ENCODE data around the gene STAT3.
"Not testable (repeated sequence)": the region's sequence is repeated elsewhere in the genome, so short reads cannot be mapped to it uniquely, and the experiment has no call there.

STAT3 gene

DNA sequence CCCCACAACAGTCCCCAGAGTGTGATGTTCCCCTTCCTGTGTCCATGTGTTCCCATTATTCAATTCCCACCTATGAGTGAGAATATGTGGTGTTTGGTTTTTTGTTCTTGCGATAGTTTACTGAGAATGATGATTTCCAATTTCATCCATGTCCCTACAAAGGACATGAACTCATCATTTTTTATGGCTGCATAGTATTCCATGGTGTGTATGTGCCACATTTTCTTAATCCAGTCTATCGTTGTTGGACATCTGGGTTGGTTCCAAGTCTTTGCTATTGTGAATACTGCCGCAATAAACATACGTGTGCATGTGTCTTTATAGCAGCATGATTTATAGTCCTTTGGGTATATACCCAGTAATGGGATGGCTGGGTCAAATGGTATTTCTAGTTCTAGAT lies 123.9 kb downstream of the STAT3 start:
- DNase-seq: not testable (repeated sequence)

Data from anterior cingulate cortex (tissue), 58 donors.